Calu3 (cell line): ENCODE measurements around the gene UBE2G1. TPM values are rescaled to one million over a fixed set of nuclear protein-coding genes. Genes with fewer than 3 reads are reported as not detected.

ENCODE experiments used
- BruUV-seq: library from RNA; stranded (reverse); fragments of 400-500 nt; replicated peaks from 2 replicates; lab custom pipeline; 2021; lab: Mats Ljungman, UMichigan
- CTCF ChIA-PET: fragments of 300-600 bp; sonication (Branson Sonifier 250); formaldehyde crosslinking; loops from one replicate; lab custom pipeline; 2022; ENCODE audit warnings: antibody characterized with exemption; lab: Charles Lee
- DNase-seq: peaks from one replicate; pipeline ENCODE4 v3.0.0; 2022
- H3K27ac Mint-ChIP-seq: one replicate; pipeline ENCODE4 v1.8.0; 2022; ENCODE audit warnings: mixed read lengths; ENCODE audit not compliant: unreplicated experiment
- H3K27me3 Mint-ChIP-seq: one replicate; pipeline ENCODE4 v1.8.0; 2022; ENCODE audit warnings: mixed read lengths; ENCODE audit not compliant: unreplicated experiment
- H3K36me3 Mint-ChIP-seq: one replicate; pipeline ENCODE4 v1.8.0; 2022; ENCODE audit warnings: mild to moderate bottlenecking, moderate library complexity, mixed read lengths; ENCODE audit not compliant: insufficient read depth, unreplicated experiment
- H3K4me1 Mint-ChIP-seq: one replicate; pipeline ENCODE4 v1.8.0; 2022; ENCODE audit warnings: mild to moderate bottlenecking, low read depth, mixed read lengths; ENCODE audit not compliant: unreplicated experiment
- H3K4me3 Mint-ChIP-seq: one replicate; pipeline ENCODE4 v1.8.0; 2022; ENCODE audit warnings: mild to moderate bottlenecking, low read depth, moderate library complexity, mixed read lengths; ENCODE audit not compliant: unreplicated experiment
- H3K9me3 Mint-ChIP-seq: one replicate; pipeline ENCODE4 v1.8.0; 2022; ENCODE audit warnings: low read depth, mixed read lengths; ENCODE audit not compliant: unreplicated experiment
- intact Hi-C: fragments of 100-400 bp; cut with micrococcal nuclease; formaldehyde crosslinking; loops from one replicate; pipeline ENCODE4 v1.10.0; 2022; ENCODE audit not compliant: unreplicated experiment
- total RNA-seq: library from RNA; stranded (reverse); gene quantifications from 2 replicates; pipeline ENCODE4 v1.2.3, GENCODE V29; 2022
- TF ChIP-seq, protein P1 (sequence below): fragments of 200-600 bp; IDR thresholded peaks from one replicate; pipeline ENCODE4 v1.8.0; 2022; ENCODE audit warnings: antibody characterized with exemption; ENCODE audit not compliant: unreplicated experiment

UBE2G1 gene
- total RNA-seq, 1 experiment from 2014 or later: 52.0 TPM

DNA sequence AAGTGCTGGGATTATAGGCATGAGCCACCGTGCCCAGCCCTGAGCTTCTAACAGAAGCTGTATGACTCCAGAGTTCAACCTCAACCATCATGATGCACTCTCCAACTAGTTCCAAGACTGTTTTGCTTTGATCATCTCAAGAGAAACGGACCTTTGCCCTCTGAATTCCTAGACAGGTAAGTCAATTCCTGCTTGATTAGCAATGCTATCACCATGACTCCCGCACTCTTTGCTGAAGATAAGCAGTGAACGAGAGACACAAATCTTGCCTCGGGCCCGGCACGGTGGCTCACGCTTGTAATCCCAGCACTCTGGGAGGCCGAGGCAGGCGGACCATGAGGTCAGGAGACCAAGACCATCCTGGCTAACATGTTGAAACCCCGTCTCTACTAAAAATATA, 124.9 kb downstream of the UBE2G1 start:
- TF ChIP-seq, protein P1, sequence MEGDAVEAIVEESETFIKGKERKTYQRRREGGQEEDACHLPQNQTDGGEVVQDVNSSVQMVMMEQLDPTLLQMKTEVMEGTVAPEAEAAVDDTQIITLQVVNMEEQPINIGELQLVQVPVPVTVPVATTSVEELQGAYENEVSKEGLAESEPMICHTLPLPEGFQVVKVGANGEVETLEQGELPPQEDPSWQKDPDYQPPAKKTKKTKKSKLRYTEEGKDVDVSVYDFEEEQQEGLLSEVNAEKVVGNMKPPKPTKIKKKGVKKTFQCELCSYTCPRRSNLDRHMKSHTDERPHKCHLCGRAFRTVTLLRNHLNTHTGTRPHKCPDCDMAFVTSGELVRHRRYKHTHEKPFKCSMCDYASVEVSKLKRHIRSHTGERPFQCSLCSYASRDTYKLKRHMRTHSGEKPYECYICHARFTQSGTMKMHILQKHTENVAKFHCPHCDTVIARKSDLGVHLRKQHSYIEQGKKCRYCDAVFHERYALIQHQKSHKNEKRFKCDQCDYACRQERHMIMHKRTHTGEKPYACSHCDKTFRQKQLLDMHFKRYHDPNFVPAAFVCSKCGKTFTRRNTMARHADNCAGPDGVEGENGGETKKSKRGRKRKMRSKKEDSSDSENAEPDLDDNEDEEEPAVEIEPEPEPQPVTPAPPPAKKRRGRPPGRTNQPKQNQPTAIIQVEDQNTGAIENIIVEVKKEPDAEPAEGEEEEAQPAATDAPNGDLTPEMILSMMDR: no peak
- CTCF ChIA-PET: interaction anchor here (0.7 kb wide), 1 partner anchor 462 kb away, joined by 3 read pairs; no protein-coding TSS in a partner anchor
- Mint-ChIP-seq H3K4me3 (no peak overlapping the region), H3K36me3 (peaks cover 10% of the 10 kb centered on the region), H3K4me1 (peaks cover 1% of the 10 kb centered on the region), H3K9me3 (no peaks in the 10 kb centered on the region), H3K27me3 (no peaks in the 10 kb centered on the region), H3K27ac (no peak overlapping the region)
- intact Hi-C loops: no loop called here
- no TSS peak for BruUV-seq
- no peak for DNase-seq

GRCh38 chr17:4236456-4236855, 130.0 kb downstream of the UBE2G1 start:
- no peaks in the 10 kb centered on the region for H3K9me3 Mint-ChIP-seq
- H3K4me3 Mint-ChIP-seq: no peak overlapping the region
- DNase-seq: no peak
- H3K36me3 Mint-ChIP-seq: peaks cover 14% of the 10 kb centered on the region
- H3K27me3 Mint-ChIP-seq: no peaks in the 10 kb centered on the region
- BruUV-seq: no TSS peak
- H3K4me1 Mint-ChIP-seq: no peaks in the 10 kb centered on the region
- intact Hi-C loops: no loop called here
- no peak overlapping the region for H3K27ac Mint-ChIP-seq
- TF ChIP-seq, protein P1: no peak
- CTCF ChIA-PET: no interaction called here

DNA sequence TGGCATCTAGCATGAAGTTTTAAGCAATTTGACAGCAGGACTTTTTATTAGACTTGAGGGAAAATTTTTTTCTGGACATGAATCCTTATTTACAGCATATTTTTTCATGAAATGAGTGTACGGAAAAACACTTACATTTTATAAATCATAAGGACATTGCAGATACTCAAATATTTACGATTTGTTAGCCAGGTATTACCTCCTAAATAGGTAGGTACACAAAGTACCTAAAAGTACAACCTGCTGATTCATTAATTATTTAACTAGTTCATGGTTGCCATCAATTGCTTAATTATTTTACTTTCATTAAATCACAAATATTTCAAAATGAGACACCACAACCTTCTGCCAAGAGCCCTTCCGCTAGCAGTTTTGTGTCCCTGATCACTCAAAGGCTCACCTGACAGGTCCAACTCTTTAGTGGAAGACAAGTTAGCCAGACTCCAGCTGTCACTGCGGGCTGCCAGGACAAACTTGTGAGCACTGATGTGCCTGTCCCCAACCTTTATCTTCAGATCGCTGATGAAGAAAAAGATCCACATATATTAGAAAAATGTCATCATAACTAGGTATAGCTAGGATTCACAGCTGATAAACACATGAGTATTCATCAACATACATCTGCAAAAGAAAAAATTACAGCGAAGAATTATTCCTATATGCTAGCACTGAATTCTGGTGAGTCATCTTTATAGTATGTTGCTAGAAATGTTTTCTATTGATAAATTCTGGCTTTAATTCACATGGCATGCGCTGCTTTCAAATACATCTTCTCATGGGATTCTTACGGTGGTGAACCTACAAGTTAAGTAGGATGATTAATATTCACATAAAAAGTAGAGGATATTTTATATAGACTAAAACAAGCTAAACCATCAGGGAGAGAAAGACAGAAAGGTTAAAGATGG, 130.8 kb downstream of the UBE2G1 start:
- Mint-ChIP-seq H3K27ac (no peak overlapping the region), H3K4me3 (no peak overlapping the region), H3K4me1 (no peaks in the 10 kb centered on the region), H3K27me3 (no peaks in the 10 kb centered on the region), H3K9me3 (no peaks in the 10 kb centered on the region), H3K36me3 (peaks cover 10% of the 10 kb centered on the region)
- TF ChIP-seq, protein P1: no peak
- no peak for DNase-seq
- BruUV-seq: no TSS peak
- CTCF ChIA-PET: no interaction called here
- intact Hi-C loops: no loop called here

DNA sequence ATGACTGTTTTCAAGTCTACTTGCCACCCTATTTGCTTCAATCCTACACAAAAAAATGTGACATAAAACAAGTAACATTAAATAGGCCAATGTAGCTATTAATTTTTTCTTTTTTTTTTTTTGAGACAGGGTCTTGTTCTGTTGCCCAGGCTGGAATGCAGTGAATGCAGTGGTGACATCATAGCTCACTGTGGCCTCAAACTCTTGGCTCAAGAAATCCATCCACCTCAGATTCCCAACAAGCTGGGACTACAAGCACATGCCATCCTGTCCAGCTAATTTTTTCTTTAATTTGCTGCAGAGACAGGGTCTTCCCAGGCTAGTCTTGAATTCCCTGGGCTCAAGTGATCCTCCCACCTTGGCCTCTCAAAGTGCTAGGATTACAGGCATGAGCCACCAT, 132.1 kb downstream of the UBE2G1 start:
- no peaks in the 10 kb centered on the region for H3K4me1 Mint-ChIP-seq
- TF ChIP-seq, protein P1: no peak
- CTCF ChIA-PET: no interaction called here

More for the DNA sequence above, 132.1 kb downstream of the UBE2G1 start:
- Mint-ChIP-seq H3K36me3 (peaks cover 4% of the 10 kb centered on the region), H3K9me3 (no peaks in the 10 kb centered on the region), H3K4me3 (no peak overlapping the region), H3K27ac (no peak overlapping the region), H3K27me3 (no peaks in the 10 kb centered on the region)
- no TSS peak for BruUV-seq
- intact Hi-C loops: no loop called here
- DNase-seq: no peak
